Tibial artery (tissue), 4 donors: ENCODE measurements around the gene RWDD1.

Experiments
- DNase-seq, 2 donors: peaks; one replicate each; pipeline ENCODE4 v3.0.0-alpha.2; 2019
- H3K27ac ChIP-seq, 2 donors: fragments of 200-600 bp; sonication (generic) in 1 of 2; 1 replicate in 1 of 2; 2 replicates in 1 of 2; pipeline ENCODE4 v1.5.1; 2018 to 2019; ENCODE audit warnings: mild to moderate bottlenecking in 1 of 2
- H3K27me3 ChIP-seq, 2 donors: fragments of 200-600 bp; sonication (generic) in 1 of 2; one replicate each; pipeline versions ENCODE4 v1.5.1 to v1.6.0; 2016 to 2019
- H3K36me3 ChIP-seq, 3 donors: fragments of 200-600 bp; sonication (generic) in 2 of 3; one replicate each; pipeline ENCODE4 v1.5.1; 2016 to 2019; ENCODE audit warnings: mild to moderate bottlenecking in 2 of 3
- H3K4me1 ChIP-seq, 4 donors: fragments of 200-600 bp; sonication (generic) in 2 of 4; 1 replicate in 3 of 4; 2 replicates in 1 of 4; pipeline ENCODE4 v1.5.1; 2016 to 2019
- H3K4me3 ChIP-seq, 2 donors: fragments of 200-600 bp; sonication (generic) in 1 of 2; 1 replicate in 1 of 2; 2 replicates in 1 of 2; pipeline ENCODE4 v1.5.1; 2018 to 2019; ENCODE audit warnings: mild to moderate bottlenecking in 2 of 2
- H3K9me3 ChIP-seq, 3 donors: fragments of 200-600 bp; sonication (generic) in 1 of 3; one replicate each; pipeline ENCODE4 v1.5.1; 2016 to 2019
- CTCF ChIP-seq, 2 experiments: fragments of 200-600 bp in 1 of 2; fragments of 450-650 bp in 1 of 2; IDR thresholded peaks; one replicate each; pipeline ENCODE4 v1.5.1; 2017 to 2019; ENCODE audit warnings: antibody characterized with exemption in 2 of 2, mild to moderate bottlenecking in 1 of 2, moderate library complexity in 1 of 2
- intact Hi-C: fragments of 100-400 bp; cut with DNase I; formaldehyde crosslinking; loops from one replicate; pipeline ENCODE4 v1.15.0; 2023; ENCODE audit warnings: low total_unique reads

RWDD1 gene

GRCh38 chr6:116615937-116616736 lies 44.8 kb downstream of the RWDD1 start, which contains the start of gene RSPH4A:
Gene RSPH4A (plus strand): TSS chr6:116616479. CDS start chr6:116616624, 145 bp downstream.
- no peak for TF ChIP-seq CTCF (IDR thresholded peaks at IDR 0.05)
- intact Hi-C loops = no loop called here
- Histone ChIP-seq H3K9me3 (no peaks in the 10 kb centered on the region), H3K4me3 (peak within 1 kb of the TSS; percentile 50 to 55), H3K36me3 (no peaks in the 10 kb centered on the region), H3K27me3 (no peaks in the 10 kb centered on the region), H3K4me1 (peaks cover 0 to 11% (median 3%) of the 10 kb centered on the region in 4 donors), H3K27ac (peak within 1 kb of the TSS in 1 of 2 donors; percentile 15)
- DNase-seq = peak; percentile 91 to 96

- DNase-seq = no peak
- Histone ChIP-seq H3K4me3 (peak overlapping the region; percentile 50 to 55), H3K27ac (peak overlapping the region in 1 of 2 donors; percentile 15), H3K36me3 (no peaks in the 10 kb centered on the region), H3K4me1 (peaks cover 0 to 11% (median 3%) of the 10 kb centered on the region in 4 donors), H3K27me3 (no peaks in the 10 kb centered on the region), H3K9me3 (no peaks in the 10 kb centered on the region)
- TF ChIP-seq CTCF (IDR thresholded peaks at IDR 0.05) = no peak
- intact Hi-C loops = no loop called here
Measured at GRCh38 chr6:116616737-116617053, 45.4 kb downstream of the RWDD1 start.

- no peak overlapping the region for H3K27ac ChIP-seq
- H3K36me3 ChIP-seq = no peaks in the 10 kb centered on the region
- H3K27me3 ChIP-seq = no peaks in the 10 kb centered on the region
- no peak overlapping the region for H3K4me3 ChIP-seq
- no peak for TF ChIP-seq CTCF (IDR thresholded peaks at IDR 0.05)
- no peaks in the 10 kb centered on the region for H3K4me1 ChIP-seq
- intact Hi-C loops = no loop called here
- no peak for DNase-seq
- no peaks in the 10 kb centered on the region for H3K9me3 ChIP-seq
Measured at GRCh38 chr6:116624036-116624805, 52.9 kb downstream of the RWDD1 start.

GRCh38 chr6:116625872-116626271 lies 54.6 kb downstream of the RWDD1 start:
- Histone ChIP-seq H3K36me3 (no peaks in the 10 kb centered on the region), H3K4me1 (no peaks in the 10 kb centered on the region), H3K27me3 (no peaks in the 10 kb centered on the region), H3K27ac (no peak overlapping the region), H3K9me3 (no peaks in the 10 kb centered on the region), H3K4me3 (no peak overlapping the region)
- TF ChIP-seq CTCF (IDR thresholded peaks at IDR 0.05) = no peak
- intact Hi-C loops = no loop called here
- no peak for DNase-seq

GRCh38 chr6:116629563-116629981 lies 58.3 kb downstream of the RWDD1 start:
- H3K4me1 ChIP-seq = no peaks in the 10 kb centered on the region
- no peaks in the 10 kb centered on the region for H3K27me3 ChIP-seq
- no peaks in the 10 kb centered on the region for H3K9me3 ChIP-seq
- H3K36me3 ChIP-seq = peaks cover 0 to 11% (median 9%) of the 10 kb centered on the region in 3 donors
- TF ChIP-seq CTCF (IDR thresholded peaks at IDR 0.05) = no peak
- no peak overlapping the region for H3K4me3 ChIP-seq
- intact Hi-C loops = no loop called here
- H3K27ac ChIP-seq = no peak overlapping the region
- no peak for DNase-seq
